KMS-11 (cell line): ENCODE measurements around the gene ADCYAP1.

ENCODE experiments used
- H2AFZ ChIP-seq: fragments of 200-600 bp; sonication (generic); 2 replicates; pipeline ENCODE4 v1.6.1; 2016; ENCODE audit warnings: antibody characterized with exemption, mixed run types, low read depth
- H3K27ac ChIP-seq: fragments of 200-600 bp; sonication (generic); 2 replicates; pipeline ENCODE4 v1.6.1; 2016; ENCODE audit warnings: mild to moderate bottlenecking, mixed run types
- H3K27me3 ChIP-seq: fragments of 200-600 bp; sonication (generic); 2 replicates; pipeline ENCODE4 v1.6.1; 2017; ENCODE audit warnings: mild to moderate bottlenecking, low read depth, mixed run types, moderate library complexity; ENCODE audit not compliant: insufficient read depth
- H3K36me3 ChIP-seq: fragments of 200-600 bp; sonication (generic); 2 replicates; pipeline ENCODE4 v1.6.1; 2017; ENCODE audit warnings: mild to moderate bottlenecking, mixed run types; ENCODE audit not compliant: insufficient read depth
- H3K4me1 ChIP-seq: fragments of 200-600 bp; sonication (generic); 2 replicates; pipeline ENCODE4 v1.6.1; 2016; ENCODE audit warnings: mild to moderate bottlenecking, low read depth, mixed run types; ENCODE audit not compliant: poor library complexity, severe bottlenecking
- H3K4me2 ChIP-seq: fragments of 200-600 bp; sonication (generic); 2 replicates; pipeline ENCODE4 v1.7.0; 2016; ENCODE audit warnings: mild to moderate bottlenecking, mixed run types
- H3K4me3 ChIP-seq: fragments of 200-600 bp; sonication (generic); IDR thresholded peaks from 2 replicates; pipeline ENCODE4 v1.6.1; 2017; ENCODE audit warnings: low read depth, low read length, mixed read lengths; ENCODE audit not compliant: insufficient read depth
- H3K79me2 ChIP-seq: fragments of 200-600 bp; sonication (generic); 2 replicates; pipeline ENCODE4 v1.6.1; 2016; ENCODE audit warnings: low read depth, mixed run types; ENCODE audit not compliant: insufficient read depth
- H3K9ac ChIP-seq: fragments of 200-600 bp; sonication (generic); 2 replicates; pipeline ENCODE4 v1.6.1; 2016; ENCODE audit warnings: mild to moderate bottlenecking, mixed run types
- H4K20me1 ChIP-seq: fragments of 200-600 bp; sonication (generic); 2 replicates; pipeline ENCODE4 v1.6.1; 2016; ENCODE audit warnings: mild to moderate bottlenecking, mixed run types; ENCODE audit not compliant: insufficient read depth
- CTCF ChIP-seq: fragments of 200-600 bp; sonication (generic); conservative IDR thresholded peaks from 2 replicates; pipeline ENCODE4 v1.6.1; 2017; ENCODE audit warnings: low read depth, mild to moderate bottlenecking, antibody characterized with exemption, low read length, moderate library complexity, mixed read lengths

The ADCYAP1 gene

GRCh38 chr18:924987-925386 lies 20.3 kb downstream of the ADCYAP1 start:
- Histone ChIP-seq H3K4me3 (no peak overlapping the region), H3K27ac (no peak overlapping the region), H3K4me1 (no peaks in the 10 kb centered on the region), H3K27me3 (no peaks in the 10 kb centered on the region), H3K36me3 (no peaks in the 10 kb centered on the region), H4K20me1 (no peaks in the 10 kb centered on the region), H3K4me2 (no peak overlapping the region), H2AFZ (no peak overlapping the region), H3K9ac (no peak overlapping the region), H3K79me2 (no peaks in the 10 kb centered on the region)
- TF ChIP-seq CTCF, result no peak

GRCh38 chr18:926946-927345 lies 22.3 kb downstream of the ADCYAP1 start:
- H3K36me3 ChIP-seq, result no peaks in the 10 kb centered on the region
- no peak for TF ChIP-seq CTCF

GRCh38 chr18:933082-933481 lies 28.4 kb downstream of the ADCYAP1 start:
- no peak overlapping the region for H3K27ac ChIP-seq
- H4K20me1 ChIP-seq, result no peaks in the 10 kb centered on the region
- H3K4me1 ChIP-seq, result no peaks in the 10 kb centered on the region
- no peak overlapping the region for H3K4me2 ChIP-seq
- H3K36me3 ChIP-seq, result no peaks in the 10 kb centered on the region
- TF ChIP-seq CTCF, result no peak
- no peak overlapping the region for H3K9ac ChIP-seq
- H2AFZ ChIP-seq, result no peak overlapping the region
- H3K27me3 ChIP-seq, result no peaks in the 10 kb centered on the region
- no peak overlapping the region for H3K4me3 ChIP-seq
- H3K79me2 ChIP-seq, result no peaks in the 10 kb centered on the region

More at GRCh38 chr18:926946-927345, 22.3 kb downstream of the ADCYAP1 start:
- H3K4me3 ChIP-seq, result no peak overlapping the region
- H2AFZ ChIP-seq, result no peak overlapping the region
- H3K27me3 ChIP-seq, result no peaks in the 10 kb centered on the region
- H4K20me1 ChIP-seq, result no peaks in the 10 kb centered on the region
- no peak overlapping the region for H3K4me2 ChIP-seq
- H3K9ac ChIP-seq, result no peak overlapping the region
- H3K27ac ChIP-seq, result no peak overlapping the region
- no peaks in the 10 kb centered on the region for H3K79me2 ChIP-seq
- H3K4me1 ChIP-seq, result no peaks in the 10 kb centered on the region

- no peak for TF ChIP-seq CTCF
- no peak overlapping the region for H2AFZ ChIP-seq
- no peaks in the 10 kb centered on the region for H3K79me2 ChIP-seq
- H3K36me3 ChIP-seq, result no peaks in the 10 kb centered on the region
- H3K4me1 ChIP-seq, result no peaks in the 10 kb centered on the region
- H3K9ac ChIP-seq, result no peak overlapping the region
- no peaks in the 10 kb centered on the region for H4K20me1 ChIP-seq
- H3K27ac ChIP-seq, result no peak overlapping the region
- no peak overlapping the region for H3K4me3 ChIP-seq
- H3K27me3 ChIP-seq, result no peaks in the 10 kb centered on the region
- H3K4me2 ChIP-seq, result no peak overlapping the region
Measured at GRCh38 chr18:934518-935133, 30.0 kb downstream of the ADCYAP1 start.
